ENCODE data around the gene COL28A1. TPM values are rescaled to one million over a fixed set of nuclear protein-coding genes. Genes with fewer than 3 reads are reported as not detected.
"Not testable (repeated sequence)": the region's sequence is repeated elsewhere in the genome, so short reads cannot be mapped to it uniquely, and the experiment has no call there.

The COL28A1 gene
- total RNA-seq, 1 experiment from 2014 or later = 0.26 TPM

DNA sequence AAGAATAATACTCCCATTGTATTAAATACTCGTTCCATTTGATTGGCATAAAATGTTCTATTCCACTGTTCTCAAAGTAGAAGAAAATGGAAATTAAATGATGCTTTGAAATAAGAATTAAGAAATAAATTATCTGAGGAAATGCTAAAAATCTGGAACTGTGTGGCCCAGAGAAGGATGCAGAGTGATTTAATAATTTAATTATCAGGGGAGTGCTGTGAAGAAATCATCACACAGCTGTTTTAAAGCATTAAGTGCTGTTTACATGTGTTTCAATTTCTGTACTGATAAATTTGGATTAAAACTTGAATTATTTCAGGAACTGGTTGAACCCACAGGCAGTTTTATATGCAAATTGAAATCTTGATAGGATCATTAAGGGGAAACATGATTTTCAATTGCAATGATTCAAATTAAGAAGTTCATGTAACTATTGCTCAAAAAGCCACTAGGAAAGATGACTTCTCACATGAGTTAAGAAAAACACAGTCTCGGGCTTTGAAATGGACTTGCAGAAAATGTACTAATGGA is 56.3 kb downstream of the COL28A1 start:
- H3K9me2 ChIP-seq (replicated peaks; ENCODE audit: low read length) = no peaks in the 10 kb centered on the region
- ChIA-PET CTCF (no interaction called here), POLR2A (ENCODE audit: unreplicated experiment) (no interaction called here)
- no peak overlapping the region for H3K4me3 ChIP-seq (ENCODE audit: low read length)
- no peak for DNase-seq
- no peaks in the 10 kb centered on the region for H3K4me1 ChIP-seq (ENCODE audit: insufficient read depth, low read length)
- H3K9ac ChIP-seq (ENCODE audit: low read length) = no peak overlapping the region
- no peak overlapping the region for H3K4me2 ChIP-seq (ENCODE audit: low read length)
- ATAC-seq = no peak
- H3K27ac ChIP-seq (ENCODE audit: low read length) = no peak overlapping the region
- H3K27me3 ChIP-seq (ENCODE audit: low read length) = no peaks in the 10 kb centered on the region
- BruUV-seq (replicated peaks) = no TSS peak
- no peaks in the 10 kb centered on the region for H3F3A ChIP-seq (ENCODE audit: low read length, unreplicated experiment)
- H2AFZ ChIP-seq (ENCODE audit: low read length) = no peak overlapping the region
- intact Hi-C loops (cut with micrococcal nuclease) = no loop called here
- no peaks in the 10 kb centered on the region for H3K79me2 ChIP-seq (ENCODE audit: low read length)
- TF ChIP-seq EZH2phosphoT487 (IDR thresholded peaks at IDR 0.05; ENCODE audit: borderline replicate concordance, low read length) (no peak), EZH2 (IDR thresholded peaks at IDR 0.05; ENCODE audit: low read length, unreplicated experiment) (no peak)
- TF ChIP-seq, protein P1, sequence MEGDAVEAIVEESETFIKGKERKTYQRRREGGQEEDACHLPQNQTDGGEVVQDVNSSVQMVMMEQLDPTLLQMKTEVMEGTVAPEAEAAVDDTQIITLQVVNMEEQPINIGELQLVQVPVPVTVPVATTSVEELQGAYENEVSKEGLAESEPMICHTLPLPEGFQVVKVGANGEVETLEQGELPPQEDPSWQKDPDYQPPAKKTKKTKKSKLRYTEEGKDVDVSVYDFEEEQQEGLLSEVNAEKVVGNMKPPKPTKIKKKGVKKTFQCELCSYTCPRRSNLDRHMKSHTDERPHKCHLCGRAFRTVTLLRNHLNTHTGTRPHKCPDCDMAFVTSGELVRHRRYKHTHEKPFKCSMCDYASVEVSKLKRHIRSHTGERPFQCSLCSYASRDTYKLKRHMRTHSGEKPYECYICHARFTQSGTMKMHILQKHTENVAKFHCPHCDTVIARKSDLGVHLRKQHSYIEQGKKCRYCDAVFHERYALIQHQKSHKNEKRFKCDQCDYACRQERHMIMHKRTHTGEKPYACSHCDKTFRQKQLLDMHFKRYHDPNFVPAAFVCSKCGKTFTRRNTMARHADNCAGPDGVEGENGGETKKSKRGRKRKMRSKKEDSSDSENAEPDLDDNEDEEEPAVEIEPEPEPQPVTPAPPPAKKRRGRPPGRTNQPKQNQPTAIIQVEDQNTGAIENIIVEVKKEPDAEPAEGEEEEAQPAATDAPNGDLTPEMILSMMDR (conservative IDR thresholded peaks at IDR 0.05; ENCODE audit: low read depth, low read length) = no peak
- H3K36me3 ChIP-seq (ENCODE audit: low read depth, low read length) = no peaks in the 10 kb centered on the region
- H3K9me3 ChIP-seq (ENCODE audit: low read length) = no peaks in the 10 kb centered on the region
- no peaks in the 10 kb centered on the region for H4K20me1 ChIP-seq (ENCODE audit: low read length)

DNA sequence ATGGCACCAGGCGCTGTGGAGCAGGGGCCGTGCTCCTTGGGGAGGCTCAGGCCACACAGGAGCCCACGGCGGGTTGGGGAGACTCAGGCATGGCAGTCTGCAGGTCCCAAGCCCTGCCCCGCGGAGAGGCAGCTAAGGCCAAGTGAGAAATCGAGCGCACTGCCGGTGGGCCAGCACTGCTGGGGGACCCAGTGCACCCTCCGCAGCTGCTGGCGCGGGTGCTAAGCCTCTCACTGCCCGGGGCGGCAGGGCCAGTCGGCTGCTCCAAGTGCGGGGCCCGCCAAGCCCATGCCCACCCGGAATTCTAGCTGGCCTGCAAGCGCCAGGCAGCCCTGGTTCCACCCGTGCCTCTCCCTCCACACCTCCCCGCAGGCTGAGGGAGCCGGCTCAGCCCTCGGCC is 57.1 kb downstream of the COL28A1 start:
- DNase-seq (no peak), ATAC-seq (no peak)
- no peak overlapping the region for H2AFZ ChIP-seq (ENCODE audit: low read length)
- no peaks in the 10 kb centered on the region for H3K27me3 ChIP-seq (ENCODE audit: low read length)
- no peaks in the 10 kb centered on the region for H4K20me1 ChIP-seq (ENCODE audit: low read length)
- CTCF ChIA-PET = no interaction called here
- no peaks in the 10 kb centered on the region for H3K9me3 ChIP-seq (ENCODE audit: low read length)
- no peaks in the 10 kb centered on the region for H3F3A ChIP-seq (ENCODE audit: low read length, unreplicated experiment)
- no peaks in the 10 kb centered on the region for H3K79me2 ChIP-seq (ENCODE audit: low read length)
- H3K4me1 ChIP-seq (ENCODE audit: insufficient read depth, low read length) = no peaks in the 10 kb centered on the region
- intact Hi-C loops (cut with micrococcal nuclease) = no loop called here
- no peak overlapping the region for H3K27ac ChIP-seq (ENCODE audit: low read length)
- H3K4me3 ChIP-seq (ENCODE audit: low read length) = no peak overlapping the region
- POLR2A ChIA-PET (ENCODE audit: unreplicated experiment) = no interaction called here
- BruUV-seq (replicated peaks) = no TSS peak
- no peaks in the 10 kb centered on the region for H3K36me3 ChIP-seq (ENCODE audit: low read depth, low read length)
- H3K9me2 ChIP-seq (replicated peaks; ENCODE audit: low read length) = no peaks in the 10 kb centered on the region
- H3K9ac ChIP-seq (ENCODE audit: low read length) = no peak overlapping the region
- no peak for TF ChIP-seq EZH2 (IDR thresholded peaks at IDR 0.05; ENCODE audit: low read length, unreplicated experiment)
- TF ChIP-seq, protein P1 (conservative IDR thresholded peaks at IDR 0.05; ENCODE audit: low read depth, low read length) = no peak
- TF ChIP-seq EZH2phosphoT487 (IDR thresholded peaks at IDR 0.05; ENCODE audit: borderline replicate concordance, low read length) = no peak
- no peak overlapping the region for H3K4me2 ChIP-seq (ENCODE audit: low read length)

DNA sequence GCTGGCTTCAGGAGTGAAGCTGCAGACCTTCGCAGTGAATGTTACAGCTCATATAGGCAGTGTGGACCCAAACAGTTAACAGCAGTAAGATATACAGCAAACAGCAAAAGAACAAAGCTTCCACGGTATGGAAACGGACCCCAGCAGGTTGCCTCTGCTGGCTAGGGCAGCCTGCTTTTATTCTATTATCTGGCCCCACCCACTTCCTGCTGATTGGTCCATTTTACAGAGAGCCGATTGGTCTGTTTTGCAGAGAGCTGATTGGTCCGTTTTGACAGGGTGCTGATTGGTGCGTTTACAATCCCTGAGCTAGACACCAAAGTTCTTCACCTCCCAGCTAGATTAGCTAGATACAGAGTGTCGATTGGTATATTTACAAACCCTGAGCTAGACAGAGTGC is 58.0 kb downstream of the COL28A1 start:
- H3K36me3 ChIP-seq (ENCODE audit: low read depth, low read length); H3K79me2 ChIP-seq (ENCODE audit: low read length); H3K4me2 ChIP-seq (ENCODE audit: low read length); POLR2A ChIA-PET (ENCODE audit: unreplicated experiment); H3K9me2 ChIP-seq (replicated peaks; ENCODE audit: low read length); H2AFZ ChIP-seq (ENCODE audit: low read length); DNase-seq; CTCF ChIA-PET; H3K9me3 ChIP-seq (ENCODE audit: low read length); H3K27ac ChIP-seq (ENCODE audit: low read length); H4K20me1 ChIP-seq (ENCODE audit: low read length); H3K4me3 ChIP-seq (ENCODE audit: low read length); H3K27me3 ChIP-seq (ENCODE audit: low read length); H3K9ac ChIP-seq (ENCODE audit: low read length); H3F3A ChIP-seq (ENCODE audit: low read length, unreplicated experiment); H3K4me1 ChIP-seq (ENCODE audit: insufficient read depth, low read length); BruUV-seq (replicated peaks); ATAC-seq; intact Hi-C loops (cut with micrococcal nuclease): not testable (repeated sequence)
